IMR-90 (cell line): ENCODE results near the gene KCNMA1. TPM values are rescaled to one million over a fixed set of nuclear protein-coding genes. Genes with fewer than 3 reads are reported as not detected.
A peak's percentile ranks its signal among the peaks of the same experiment; 100 is the strongest.

ENCODE experiments used
- ATAC-seq: fragments of 200-7000 bp; cut with Tn5 transposase; 2 replicates; pipeline ENCODE4 v1.9.1; 2020; ENCODE audit warnings: low read depth, mild to moderate bottlenecking, moderate library complexity
- BruUV-seq: library from RNA; stranded (reverse); fragments of 400-500 nt; replicated peaks from 2 replicates; lab custom pipeline; 2021; lab: Mats Ljungman, UMichigan
- CTCF ChIA-PET: fragments of 300-600 bp; formaldehyde crosslinking; extraction: SDS; loops from one replicate; lab custom pipeline; 2021; ENCODE audit warnings: antibody characterized with exemption; lab: Yijun Ruan, JAX
- POLR2A ChIA-PET: fragments of 300-600 bp; sonication (Branson Sonifier 250); formaldehyde crosslinking; loops from one replicate; lab custom pipeline; 2022; ENCODE audit warnings: antibody characterized with exemption; ENCODE audit not compliant: unreplicated experiment; lab: Charles Lee
- DNase-seq: peaks from one replicate; pipeline ENCODE4 v3.0.0; 2013
- H2AFZ ChIP-seq: replicated peaks from 2 replicates; pipeline ENCODE3; 2013; ENCODE audit warnings: low read length, mild to moderate bottlenecking; ENCODE audit not compliant: poor library complexity
- H2AK5ac ChIP-seq: 2 replicates; pipeline ENCODE4 v1.6.1; 2013; ENCODE audit warnings: low read depth, low read length, inconsistent platforms
- H2AK9ac ChIP-seq: replicated peaks from 2 replicates; pipeline ENCODE3; 2013; ENCODE audit warnings: mild to moderate bottlenecking, low read depth, low read length, moderate library complexity; ENCODE audit not compliant: poor library complexity
- H2BK120ac ChIP-seq: 2 replicates; pipeline ENCODE4 v1.6.1; 2013; ENCODE audit warnings: low read depth, low read length, inconsistent platforms
- H2BK15ac ChIP-seq: 3 replicates; pipeline ENCODE4 v1.6.1; 2013; ENCODE audit warnings: low read depth, low read length, inconsistent platforms
- H2BK20ac ChIP-seq: 2 replicates; pipeline ENCODE4 v1.6.1; 2013; ENCODE audit warnings: low read depth, mild to moderate bottlenecking, inconsistent platforms, low read length, moderate library complexity
- H2BK5ac ChIP-seq: 2 replicates; pipeline ENCODE4 v1.6.1; 2013; ENCODE audit warnings: mild to moderate bottlenecking, low read depth, low read length, inconsistent platforms; ENCODE audit not compliant: poor library complexity, severe bottlenecking
- H3K14ac ChIP-seq: replicated peaks from 2 replicates; pipeline ENCODE4 v1.6.1; 2013; ENCODE audit warnings: low read depth, low read length, inconsistent platforms
- H3K18ac ChIP-seq: 2 replicates; pipeline ENCODE4 v1.6.1; 2013; ENCODE audit warnings: low read depth, low read length, control low read depth
- H3K23ac ChIP-seq: 2 replicates; pipeline ENCODE4 v1.6.1; 2013; ENCODE audit warnings: low read depth, low read length, inconsistent platforms
- H3K27ac ChIP-seq: 2 replicates; pipeline ENCODE4 v1.5.1; 2013; ENCODE audit warnings: mild to moderate bottlenecking, control low read depth, low read length; ENCODE audit not compliant: insufficient read depth
- H3K27me3 ChIP-seq: 2 replicates; pipeline ENCODE4 v1.6.1; 2013; ENCODE audit warnings: low read length; ENCODE audit not compliant: control insufficient read depth, insufficient read depth
- H3K36me3 ChIP-seq: 2 replicates; pipeline ENCODE4 v1.6.1; 2013; ENCODE audit warnings: low read length, mixed read lengths; ENCODE audit not compliant: control insufficient read depth, insufficient read depth
- H3K4ac ChIP-seq: 2 replicates; pipeline ENCODE4 v1.6.1; 2013; ENCODE audit warnings: low read depth, low read length, inconsistent platforms
- H3K4me1 ChIP-seq: 2 replicates; pipeline ENCODE4 v1.6.1; 2013; ENCODE audit warnings: low read length, mixed read lengths; ENCODE audit not compliant: control insufficient read depth, insufficient read depth
- H3K4me2 ChIP-seq: 2 replicates; pipeline ENCODE4 v1.6.1; 2013; ENCODE audit warnings: low read depth, mild to moderate bottlenecking, control low read depth, low read length, moderate library complexity
- H3K4me3 ChIP-seq: 2 replicates; pipeline ENCODE4 v1.5.1; 2013; ENCODE audit warnings: low read depth, mild to moderate bottlenecking, control low read depth, low read length, moderate library complexity; ENCODE audit not compliant: insufficient read depth
- H3K56ac ChIP-seq: 2 replicates; pipeline ENCODE4 v1.6.1; 2013; ENCODE audit warnings: low read length, inconsistent platforms; ENCODE audit not compliant: insufficient read depth; ENCODE audit errors: extremely low read depth
- H3K79me1 ChIP-seq, 2 experiments: 2 replicates each; pipeline ENCODE4 v1.6.1; 2013; ENCODE audit warnings: low read length in 2 of 2, inconsistent platforms in 1 of 2, low read depth in 1 of 2
- H3K9ac ChIP-seq: 2 replicates; pipeline ENCODE4 v1.6.1; 2013; ENCODE audit warnings: low read depth, low read length, control low read depth
- H3K9me1 ChIP-seq: 2 replicates; pipeline ENCODE4 v1.6.1; 2013; ENCODE audit warnings: low read length, inconsistent platforms; ENCODE audit not compliant: insufficient read depth
- H3K9me3 ChIP-seq: 2 replicates; pipeline ENCODE4 v1.6.1; 2013; ENCODE audit warnings: low read length; ENCODE audit not compliant: control insufficient read depth, insufficient read depth
- H4K20me1 ChIP-seq: 2 replicates; pipeline ENCODE4 v1.6.1; 2013; ENCODE audit warnings: low read length, inconsistent platforms; ENCODE audit not compliant: insufficient read depth
- H4K5ac ChIP-seq: 2 replicates; pipeline ENCODE4 v1.6.1; 2013; ENCODE audit warnings: mild to moderate bottlenecking, low read depth, low read length, control low read depth
- H4K8ac ChIP-seq, 2 experiments: 2 replicates each; pipeline ENCODE4 v1.6.1; 2013; ENCODE audit warnings: low read depth in 2 of 2, low read length in 2 of 2, control low read depth in 1 of 2, inconsistent platforms in 1 of 2
- H4K91ac ChIP-seq: 2 replicates; pipeline ENCODE4 v1.6.1; 2013; ENCODE audit warnings: low read depth, low read length, inconsistent platforms; ENCODE audit not compliant: insufficient read depth
- CEBPB ChIP-seq: IDR thresholded peaks from 2 replicates; pipeline ENCODE4 v1.6.1; 2012; ENCODE audit warnings: low read depth, low read length, improper control_type of control experiment
- WGBS, 2 experiments: methylation state at CpG; one replicate each; pipeline versions ENCODE4 v1.1.5 to v1.1.7; 2013; ENCODE audit warnings: missing lambda C conversion rate in 2 of 2; ENCODE audit not compliant: insufficient read length in 1 of 2; ENCODE audit errors: extremely low coverage in 2 of 2; 5-methylcytosine and 5-hydroxymethylcytosine counted together
- dilution Hi-C: fragments of 300-500 bp; cut with HindIII; formaldehyde crosslinking; loops from one replicate; pipeline ENCODE4 v1.14.3; 2018; ENCODE audit warnings: low sequenced_read_pairs; ENCODE audit not compliant: unreplicated experiment
- in situ Hi-C: fragments of 300-500 bp; cut with MboI; formaldehyde crosslinking; loops from 3 replicates; pipeline ENCODE4 v1.14.3; 2019; ENCODE audit warnings: low sequenced_read_pairs, inconsistent platforms, mixed read lengths
- intact Hi-C: fragments of 100-400 bp; cut with micrococcal nuclease; formaldehyde crosslinking; loops from 2 replicates; pipeline ENCODE4 v1.10.0; 2022
- polyA plus RNA-seq, 3 experiments: library from polyadenylated mRNA; depleted of rRNA; stranded (reverse); fragments of >200 nt; gene quantifications; 2 replicates each; pipeline ENCODE4 v1.2.3, GENCODE V29; 2012; ENCODE audit warnings: low replicate concordance in 1 of 3
- total RNA-seq: library from RNA; depleted of rRNA; stranded (reverse); fragments of >200 nt; gene quantifications from 2 replicates; pipeline ENCODE4 v1.2.3, GENCODE V29; 2012

KCNMA1 gene
- total and polyA plus RNA-seq, 2 of the 4 experiments (the other 2 are of a cell fraction), result 25.6 to 29.6 TPM

DNA sequence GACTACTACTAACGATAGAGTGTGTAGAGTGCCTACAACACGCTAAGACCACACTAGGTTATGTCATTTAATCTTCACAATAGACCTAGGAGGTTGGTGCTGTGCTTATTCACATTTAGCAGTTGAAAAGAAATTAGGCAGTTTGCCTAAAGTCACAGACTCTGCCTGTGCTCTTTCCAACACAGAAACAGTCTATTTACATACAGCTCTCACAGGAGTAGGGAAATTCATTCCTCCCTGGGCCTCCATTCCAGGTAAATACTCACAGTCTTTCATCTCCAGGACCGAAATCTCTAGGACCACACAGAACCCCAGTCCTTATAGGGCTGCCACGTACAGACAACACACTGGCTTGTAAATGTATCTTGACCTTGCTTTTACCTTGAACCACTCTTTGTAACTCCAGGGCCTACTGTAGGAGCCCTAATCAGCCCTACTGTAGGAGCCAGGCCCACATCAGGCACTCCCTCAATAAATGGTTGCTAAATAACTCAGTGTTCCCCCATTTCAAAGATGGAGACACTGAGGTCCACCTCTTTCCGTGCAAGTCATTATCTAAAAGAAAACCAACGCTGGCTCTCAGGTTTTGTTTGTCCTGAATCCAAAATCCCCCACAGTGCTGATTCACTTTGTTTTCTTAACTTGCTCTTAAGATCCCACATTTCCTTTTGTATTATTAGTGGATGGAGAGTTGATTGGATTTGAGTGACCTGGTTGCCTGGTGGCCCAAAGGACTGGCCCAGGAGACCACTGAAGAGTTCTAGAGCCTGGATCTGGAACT lies 146.9 kb downstream of the KCNMA1 start:
- no peak overlapping the region for H2BK120ac ChIP-seq
- no peaks in the 10 kb centered on the region for H3K36me3 ChIP-seq
- H3K4ac ChIP-seq, result no peak overlapping the region
- H3K4me2 ChIP-seq, result no peak overlapping the region
- H3K9me3 ChIP-seq, result no peaks in the 10 kb centered on the region; the same call in 1 of the 2 replicates
- intact Hi-C loops, result no loop called here
- no peak overlapping the region for H3K14ac ChIP-seq
- no peak overlapping the region for H2BK20ac ChIP-seq
- H3K23ac ChIP-seq, result no peak overlapping the region
- POLR2A ChIA-PET, result no interaction called here
- no peak overlapping the region for H4K8ac ChIP-seq
- H3K4me1 ChIP-seq, result no peaks in the 10 kb centered on the region
- H2AK9ac ChIP-seq, result no peak overlapping the region
- H3K18ac ChIP-seq, result no peak overlapping the region
- no peak overlapping the region for H2AFZ ChIP-seq
- H3K27ac ChIP-seq, result no peak overlapping the region
- DNase-seq (peak; percentile 36), ATAC-seq (no peak)
- no peak overlapping the region for H2BK15ac ChIP-seq
- no peak overlapping the region for H4K5ac ChIP-seq
- BruUV-seq, result no TSS peak
- H2AK5ac ChIP-seq, result no peak overlapping the region
- H3K27me3 ChIP-seq, result 0 out of 2 replicates have a peak, but pooled peaks cover 3% of the 10 kb centered on the region
- H3K56ac ChIP-seq, result no peak overlapping the region
- in situ Hi-C loops, result no loop called here
- no peaks in the 10 kb centered on the region; the same call in 1 of the 2 replicates for H3K9me1 ChIP-seq
- dilution Hi-C loops, result no loop called here
- H3K9ac ChIP-seq, result no peak overlapping the region
- no peaks in the 10 kb centered on the region for H4K20me1 ChIP-seq
- H2BK5ac ChIP-seq, result no peak overlapping the region
- H3K79me1 ChIP-seq, result no peaks in the 10 kb centered on the region
- no peak overlapping the region for H4K91ac ChIP-seq
- no peak for TF ChIP-seq CEBPB
- no peak overlapping the region for H3K4me3 ChIP-seq
- no CpG with 5 or more reads among the region's 6 CpGs for WGBS, 2 experiments
- CTCF ChIA-PET, result no interaction called here
